Esophagus muscularis mucosa (tissue), 3 donors: ENCODE measurements around the gene TRIB2.

ENCODE experiments used
- CTCF ChIP-seq, 3 experiments: fragments of 200-600 bp in 2 of 3; fragments of 450-650 bp in 1 of 3; sonication (generic) in 2 of 3; IDR thresholded peaks; one replicate each; pipeline ENCODE4 v1.5.1; 2017 to 2019; ENCODE audit warnings: antibody characterized with exemption in 3 of 3, mild to moderate bottlenecking in 2 of 3, moderate library complexity in 1 of 3
- POLR2A ChIP-seq: fragments of 450-650 bp; IDR thresholded peaks from one replicate; pipeline ENCODE4 v1.6.1; 2017; ENCODE audit warnings: antibody characterized with exemption, moderate library complexity, mild to moderate bottlenecking, low read depth
- POLR2AphosphoS5 ChIP-seq, 2 donors: sonication (generic); formaldehyde crosslinking; IDR thresholded peaks; one replicate each; pipeline ENCODE4 v1.6.1; 2017; ENCODE audit warnings: antibody characterized with exemption in 2 of 2

DNA sequence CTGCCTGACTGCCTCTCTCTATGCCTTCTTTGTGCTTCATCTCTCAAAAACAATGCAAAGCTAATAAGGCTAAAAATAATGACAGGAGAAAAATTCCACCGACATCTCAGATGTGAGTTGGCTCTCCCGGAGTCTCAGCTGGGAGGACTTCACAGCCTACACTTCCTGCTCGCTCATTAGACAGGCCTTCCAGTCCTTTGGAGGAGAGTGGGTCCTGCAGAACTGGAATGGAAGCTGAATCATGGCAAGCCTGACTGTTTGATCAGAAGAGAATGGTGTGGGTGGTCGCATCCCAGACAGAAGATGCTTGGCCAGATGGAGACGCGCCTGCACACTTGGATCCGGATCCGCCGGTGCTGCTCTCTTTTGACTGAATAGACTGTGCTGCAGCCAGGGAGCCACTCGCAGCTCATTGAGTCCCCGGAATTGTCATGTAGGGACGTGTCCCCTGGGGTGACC is 49.7 kb downstream of the TRIB2 start:
- TF ChIP-seq CTCF (IDR thresholded peaks at IDR 0.05) (no peak), POLR2AphosphoS5 (IDR thresholded peaks at IDR 0.05) (no peak), POLR2A (no peak)
